GM12878 (cell line): ENCODE results near the gene BAZ1B. TPM values are rescaled to one million over a fixed set of nuclear protein-coding genes. Genes with fewer than 3 reads are reported as not detected.
A peak's percentile ranks its signal among the peaks of the same experiment; 100 is the strongest.

Experiments
- ATF2 ChIP-seq: IDR thresholded peaks from 2 replicates; pipeline ENCODE4 v1.6.1; 2012; ENCODE audit warnings: low read length, inconsistent platforms
- BRCA1 ChIP-seq: IDR thresholded peaks from 2 replicates; pipeline ENCODE4 v1.6.1; 2011; ENCODE audit warnings: low read depth, low read length, improper control_type of control experiment
- CEBPZ ChIP-seq: fragments of 150-350 bp; IDR thresholded peaks from 2 replicates; pipeline ENCODE4 v1.6.1; 2016; ENCODE audit warnings: low read depth, low read length
- CTCF ChIP-seq, 3 experiments: IDR thresholded peaks in 2 of 3; conservative IDR thresholded peaks in 1 of 3; 2 replicates each; pipeline ENCODE4 v1.5.1; 2011; ENCODE audit warnings: low read depth in 3 of 3, low read length in 3 of 3, mild to moderate bottlenecking in 3 of 3, control low read depth in 2 of 3, moderate library complexity in 2 of 3, inconsistent platforms in 1 of 3, mixed read lengths in 1 of 3; ENCODE audit not compliant: control insufficient read depth in 2 of 3, insufficient read depth in 1 of 3; ENCODE audit errors: extremely low read depth in 1 of 3
- polyA plus RNA-seq, 11 experiments: library from polyadenylated mRNA; depleted of rRNA in 4 of 11; unstranded in 6 of 11; stranded (reverse) in 5 of 11; fragments of >200 nt; fragmentation: Nextera tagmentation in 4 of 11; fragmentation: Illumina TruSeq in 1 of 11; extraction: Ambion mirVana in 4 of 11; extraction: Trizol in 1 of 11; gene quantifications; 1 replicate in 1 of 11; 2 replicates in 10 of 11; pipeline versions ENCODE4 v1.2.1 to v1.2.3, GENCODE V29; 2011 to 2016; ENCODE audit warnings: inconsistent platforms in 2 of 11, missing spikeins in 2 of 11, low read depth in 1 of 11
- total RNA-seq, 4 experiments: library from RNA; depleted of rRNA in 3 of 4; stranded (reverse); fragments of >200 nt in 3 of 4; fragmentation: Illumina TruSeq in 1 of 4; extraction: Trizol in 1 of 4; gene quantifications; 2 replicates each; pipeline versions ENCODE4 v1.2.1 to v1.2.3, GENCODE V29; 2013 to 2021

Gene BAZ1B
- total and polyA plus RNA-seq, 10 of the 15 experiments (the other 5 are each of a cell fraction or from before 2014, with no cell fraction given), result 14.0 to 77.4 (median 36.2) TPM

GRCh38 chr7:73522105-73522872 is at the start of gene BAZ1B (continued):
- no peak for TF ChIP-seq CTCF (IDR thresholded peaks at IDR 0.05 in 2 of 3, conservative IDR thresholded peaks at IDR 0.05 in 1 of 3; ENCODE audit: control insufficient read depth in 2 of 3, extremely low read depth in 1 of 3, insufficient read depth in 1 of 3, low read depth in 3 of 3, low read length in 3 of 3)
- 0 out of 2 replicates have a peak, but pooled peaks have one; percentile 8 for TF ChIP-seq CEBPZ
- TF ChIP-seq ATF2, result no peak
- TF ChIP-seq BRCA1, result no peak
